Dedifferentiated amniotic fluid mesenchymal stem cell (primary cell): ENCODE measurements around the gene ANKRD13D.

ENCODE experiments used
- DNase-seq: peaks from one replicate; pipeline ENCODE4 v3.0.0-alpha.2; 2016; ENCODE audit errors: extremely low spot score

The ANKRD13D gene

GRCh38 chr11:67261946-67262681 is 27.0 kb upstream of the ANKRD13D start:
- DNase-seq = no peak

GRCh38 chr11:67262731-67263675 is 26.1 kb upstream of the ANKRD13D start:
- DNase-seq = peak; percentile 80

- no peak for DNase-seq
Observed at GRCh38 chr11:67264260-67264659, 24.8 kb upstream of the ANKRD13D start.

- DNase-seq = no peak
Observed at GRCh38 chr11:67264877-67265632, 24.0 kb upstream of the ANKRD13D start.

- DNase-seq = no peak
Observed at GRCh38 chr11:67265633-67266448, 23.3 kb upstream of the ANKRD13D start.

- no peak for DNase-seq
Observed at GRCh38 chr11:67266449-67267187, 22.5 kb upstream of the ANKRD13D start, which contains the start of gene GRK2. Gene GRK2 (plus strand): TSS chr11:67266473. CDS start chr11:67266700, 227 bp downstream.

- no peak for DNase-seq
Observed at GRCh38 chr11:67267188-67268080, 21.7 kb upstream of the ANKRD13D start.

- no peak for DNase-seq
Observed at GRCh38 chr11:67268081-67268961, 20.8 kb upstream of the ANKRD13D start.

GRCh38 chr11:67268962-67269268 is 20.2 kb upstream of the ANKRD13D start:
- no peak for DNase-seq

GRCh38 chr11:67269401-67270255 is 19.5 kb upstream of the ANKRD13D start:
- no peak for DNase-seq

- DNase-seq = no peak
Observed at GRCh38 chr11:67270256-67271204, 18.6 kb upstream of the ANKRD13D start.

- DNase-seq = no peak
Observed at GRCh38 chr11:67271205-67271540, 17.9 kb upstream of the ANKRD13D start.

- DNase-seq = no peak
Observed at GRCh38 chr11:67271541-67272284, 17.4 kb upstream of the ANKRD13D start.

- no peak for DNase-seq
Observed at GRCh38 chr11:67272327-67273259, 16.5 kb upstream of the ANKRD13D start.
